Measurements from ENCODE around the gene UBE2E1. TPM values are rescaled to one million over a fixed set of nuclear protein-coding genes. Genes with fewer than 3 reads are reported as not detected.

UBE2E1 gene
- total and polyA plus RNA-seq, 2 donors (not counting 1 experiment from before 2014, with no cell fraction given), result 46.7 to 63.7 TPM

- intact Hi-C loops (cut with micrococcal nuclease), result loop anchor here (1.0 to 10.0 kb wide), 6 partner anchors 45 to 1857 kb away; partner anchors contain the start of genes NKIRAS1, TOP2B and UBE2E2
- WGBS (ENCODE audit: insufficient coverage), result 74% methylated on average over 3 of the region's 5 CpGs
- H3K4me2 ChIP-seq (replicated peaks; ENCODE audit: low read depth, low read length, poor library complexity, severe bottlenecking), result peak overlapping the region; percentile 99
- H3K9me3 ChIP-seq (ENCODE audit: control extremely low read depth in 1 of 3, control insufficient read depth in 2 of 3, insufficient read depth in 1 of 3, low read length in 2 of 3), result no peaks in the 10 kb centered on the region
- peak overlapping the region; percentile 82 for H2AFZ ChIP-seq (ENCODE audit: insufficient read depth, low read depth, low read length, poor library complexity, severe bottlenecking)
- CTCF ChIA-PET, result interaction anchor here (0.8 to 2.4 kb wide), 3 partner anchors 22 to 110 kb away, joined by 3 to 8 read pairs (median 5); no protein-coding TSS in a partner anchor
- H3K9me3 Mint-ChIP-seq (ENCODE audit: insufficient read depth), result no peaks in the 10 kb centered on the region
- peaks cover 58% of the 10 kb centered on the region for H3K4me1 Mint-ChIP-seq
- peak overlapping the region; percentile 54 to 88 for H3K27ac ChIP-seq (ENCODE audit: low read length in 2 of 2)
- peak overlapping the region; percentile 86 for H3K9ac ChIP-seq (ENCODE audit: low read length)
- TF ChIP-seq EZH2 (IDR thresholded peaks at IDR 0.05; ENCODE audit: borderline replicate concordance, insufficient read depth, low read depth, low read length, poor library complexity, severe bottlenecking), result no peak
- TF ChIP-seq CTCF (IDR thresholded peaks at IDR 0.05), result no peak
- H3K79me2 ChIP-seq (ENCODE audit: control insufficient read depth, insufficient read depth, low read length), result peaks cover 37% of the 10 kb centered on the region
- no peak for ATAC-seq (ENCODE audit: low read depth)
- POLR2A ChIA-PET, result interaction anchor here (0.7 kb wide), 1 partner anchor 116 kb away, joined by 3 read pairs; no protein-coding TSS in a partner anchor
- peak overlapping the region; percentile 96 for H3K4me3 Mint-ChIP-seq
- no peaks in the 10 kb centered on the region for H4K20me1 ChIP-seq (ENCODE audit: control insufficient read depth, insufficient read depth, low read length, poor library complexity, severe bottlenecking)
- H3K27me3 ChIP-seq (replicated peaks in 1 of 4; ENCODE audit: control extremely low read depth in 1 of 4, control insufficient read depth in 3 of 4, insufficient read depth in 4 of 4, low read length in 3 of 4), result no peaks in the 10 kb centered on the region
- no peaks in the 10 kb centered on the region for H3K27me3 Mint-ChIP-seq
- no peak for DNase-seq
- no peaks in the 10 kb centered on the region for H3K36me3 ChIP-seq (replicated peaks in 1 of 2; ENCODE audit: control extremely low read depth in 1 of 2, control insufficient read depth in 1 of 2, extremely low read depth in 1 of 2, insufficient read depth in 2 of 2, low read length in 1 of 2)
- H3K4me3 ChIP-seq (ENCODE audit: control extremely low read depth in 1 of 5, extremely low read depth in 1 of 5, insufficient read depth in 1 of 5, low read depth in 2 of 5, low read length in 4 of 5), result peak overlapping the region in 4 of 5 experiments; percentile 57 to 88 (median 70)
- peak overlapping the region; percentile 98 for H3K27ac Mint-ChIP-seq
- peaks cover 45 to 46% of the 10 kb centered on the region in 2 donors for H3K4me1 ChIP-seq (ENCODE audit: control insufficient read depth in 2 of 2, insufficient read depth in 2 of 2, low read length in 2 of 2)
Observed at GRCh38 chr3:23807424-23808015, 1.8 kb downstream of the UBE2E1 start.

- H3K4me3 Mint-ChIP-seq, result peak overlapping the region; percentile 58
- no peaks in the 10 kb centered on the region for H3K27me3 Mint-ChIP-seq
- no peak for TF ChIP-seq CTCF (IDR thresholded peaks at IDR 0.05)
- TF ChIP-seq EZH2 (IDR thresholded peaks at IDR 0.05; ENCODE audit: borderline replicate concordance, insufficient read depth, low read depth, low read length, poor library complexity, severe bottlenecking), result no peak
- peak overlapping the region; percentile 70 for H3K27ac Mint-ChIP-seq
- Histone ChIP-seq H3K4me1 (ENCODE audit: control insufficient read depth in 2 of 2, insufficient read depth in 2 of 2, low read length in 2 of 2) (peaks cover 45 to 46% of the 10 kb centered on the region in 2 donors), H3K4me3 (ENCODE audit: control extremely low read depth in 1 of 5, extremely low read depth in 1 of 5, insufficient read depth in 1 of 5, low read depth in 2 of 5, low read length in 4 of 5) (no peak overlapping the region), H3K9ac (ENCODE audit: low read length) (no peak overlapping the region), H3K27me3 (replicated peaks in 1 of 4; ENCODE audit: control extremely low read depth in 1 of 4, control insufficient read depth in 3 of 4, insufficient read depth in 4 of 4, low read length in 3 of 4) (no peaks in the 10 kb centered on the region), H4K20me1 (ENCODE audit: control insufficient read depth, insufficient read depth, low read length, poor library complexity, severe bottlenecking) (no peaks in the 10 kb centered on the region), H3K27ac (ENCODE audit: low read length in 2 of 2) (peak overlapping the region in 1 of 2 donors; percentile 88), H3K9me3 (ENCODE audit: control extremely low read depth in 1 of 3, control insufficient read depth in 2 of 3, insufficient read depth in 1 of 3, low read length in 2 of 3) (no peaks in the 10 kb centered on the region), H3K36me3 (replicated peaks in 1 of 2; ENCODE audit: control extremely low read depth in 1 of 2, control insufficient read depth in 1 of 2, extremely low read depth in 1 of 2, insufficient read depth in 2 of 2, low read length in 1 of 2) (no peaks in the 10 kb centered on the region), H3K79me2 (ENCODE audit: control insufficient read depth, insufficient read depth, low read length) (peaks cover 46% of the 10 kb centered on the region), H2AFZ (ENCODE audit: insufficient read depth, low read depth, low read length, poor library complexity, severe bottlenecking) (no peak overlapping the region), H3K4me2 (replicated peaks; ENCODE audit: low read depth, low read length, poor library complexity, severe bottlenecking) (peak overlapping the region; percentile 99)
- DNase-seq (no peak), ATAC-seq (ENCODE audit: low read depth) (no peak)
- H3K4me1 Mint-ChIP-seq, result peaks cover 61% of the 10 kb centered on the region
- ChIA-PET POLR2A (no interaction called here), CTCF (interaction anchor here (0.7 to 2.4 kb wide), 3 partner anchors 21 to 812 kb away, joined by 3 to 8 read pairs (median 3); no protein-coding TSS in a partner anchor)
- no peaks in the 10 kb centered on the region for H3K9me3 Mint-ChIP-seq (ENCODE audit: insufficient read depth)
- intact Hi-C loops (cut with micrococcal nuclease), result loop anchor here (2.0 to 10.0 kb wide), 5 partner anchors 46 to 1856 kb away; partner anchors contain the start of genes TOP2B and UBE2E2
- 58% methylated on average over 2 of the region's 5 CpGs for WGBS (ENCODE audit: insufficient coverage)
Observed at GRCh38 chr3:23808525-23808924, 2.8 kb downstream of the UBE2E1 start.

All from B cell (primary cell).